SU-DHL-6 (cell line): Measurements from ENCODE around the gene CDK5RAP2.

Experiments
- CTCF ChIP-seq: fragments of 200-600 bp; sonication (generic); IDR thresholded peaks from one replicate; pipeline ENCODE4 v1.5.1; 2017; ENCODE audit warnings: antibody characterized with exemption, mild to moderate bottlenecking, low read length, moderate library complexity; ENCODE audit not compliant: insufficient read depth, poor library complexity, severe bottlenecking
- EZH2phosphoT487 ChIP-seq: fragments of 200-600 bp; sonication (generic), shearing (Covaris generic); conservative IDR thresholded peaks from 2 replicates; pipeline ENCODE4 v1.6.1; 2018; ENCODE audit warnings: mild to moderate bottlenecking, antibody characterized with exemption, low read length, moderate library complexity, mixed read lengths

DNA sequence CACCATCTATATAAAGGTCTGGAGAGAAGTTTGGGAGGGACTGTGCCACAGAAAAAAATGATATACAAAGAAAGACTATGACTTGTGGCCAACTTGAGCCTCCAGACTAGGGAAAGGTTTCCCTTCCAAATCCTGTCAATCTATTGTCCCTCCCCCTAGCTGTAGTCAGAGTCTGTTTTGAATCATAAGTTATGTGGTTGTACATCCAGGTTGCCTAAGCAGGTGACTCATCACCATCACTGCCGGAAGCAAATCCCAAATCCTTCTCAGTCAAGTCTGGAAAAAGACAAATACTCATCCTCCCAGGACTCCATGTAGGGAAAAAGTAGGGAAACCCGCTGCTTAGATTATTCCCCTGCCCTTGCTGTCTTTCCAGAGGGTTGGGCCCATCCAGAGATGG lies 235.7 kb downstream of the CDK5RAP2 start:
- TF ChIP-seq CTCF (no peak), EZH2phosphoT487 (no peak)
